Adipose tissue (tissue), 3 donors: ENCODE measurements around the gene PNPLA7. TPM values are rescaled to one million over a fixed set of nuclear protein-coding genes. Genes with fewer than 3 reads are reported as not detected.

Experiments
- H3K27ac ChIP-seq: one replicate; pipeline ENCODE4 v1.5.1; 2013; ENCODE audit warnings: low read depth, low read length
- WGBS, 3 donors: extraction: QIAGEN DNeasy Blood & Tissue Kit; methylation state at CpG; one replicate each; pipeline ENCODE4 v1.1.7; 2013; 5-methylcytosine and 5-hydroxymethylcytosine counted together
- polyA plus RNA-seq, 3 donors: library from polyadenylated mRNA; stranded (reverse); fragments of 200-250 nt; gene quantifications; one replicate each; pipeline ENCODE4 v1.2.3, GENCODE V29; 2013
- donor health status: healthy with polysubstance abuse.
- donor health status: Bipolar disorder and iron deficiency.
- donor health status: healthy.

The PNPLA7 gene
- polyA plus RNA-seq, 3 donors = 6.8 to 23.4 (median 22.3) TPM

DNA sequence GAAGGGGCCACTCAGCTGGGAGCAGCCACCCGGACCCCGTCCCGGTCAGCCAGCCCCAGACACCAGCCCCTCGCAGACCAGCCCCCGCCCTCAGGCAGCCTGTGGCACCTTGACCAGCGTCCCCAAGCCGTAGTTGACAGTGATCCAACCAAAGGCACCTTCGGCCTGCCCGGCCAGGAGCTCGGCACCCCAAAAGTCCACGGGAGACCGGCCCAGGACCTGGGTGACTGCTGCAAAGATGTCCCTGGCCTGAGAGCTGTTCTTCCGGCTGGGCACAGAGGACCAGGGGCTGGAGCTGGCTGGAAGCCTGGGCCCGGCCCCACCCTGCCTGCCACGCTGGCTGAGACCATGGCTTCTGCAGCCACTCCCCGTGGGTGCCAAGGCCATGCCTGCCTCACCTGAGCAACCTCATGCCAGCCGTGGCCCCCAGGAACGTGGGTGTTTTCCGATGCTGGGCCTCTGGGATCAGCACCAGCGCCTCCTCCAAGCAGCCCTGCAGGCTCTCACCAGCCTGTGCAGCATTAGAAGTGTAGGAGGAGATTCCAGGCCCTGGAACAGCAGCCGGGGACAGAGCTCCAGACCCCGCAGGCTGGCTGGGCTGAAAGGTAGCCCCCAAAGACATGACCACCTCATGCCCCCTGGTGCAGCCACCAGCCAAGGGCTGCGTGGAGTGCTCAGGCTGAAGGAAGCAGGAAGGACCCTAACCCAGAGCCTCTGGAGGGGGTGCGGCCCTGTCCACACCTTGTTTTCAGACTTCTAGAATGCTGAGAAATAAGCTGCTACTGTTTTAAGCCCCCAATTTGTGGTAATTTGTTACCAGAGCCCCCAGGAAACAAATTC is 113.2 kb downstream of the PNPLA7 start:
- 78 to 84% (median 82%) methylated on average over 24 of the region's 24 CpGs for WGBS, 3 donors
- H3K27ac ChIP-seq = no peak overlapping the region

GRCh38 chr9:137435980-137436760 is 114.0 kb downstream of the PNPLA7 start:
- WGBS, 3 donors = 52 to 78% (median 68%) methylated on average over 36 to 42 of the region's 42 CpGs

GRCh38 chr9:137435381-137435891 is 114.8 kb downstream of the PNPLA7 start:
- H3K27ac ChIP-seq = no peak overlapping the region
- 74 to 86% (median 80%) methylated on average over 20 of the region's 20 CpGs for WGBS, 3 donors

More at GRCh38 chr9:137435980-137436760, 114.0 kb downstream of the PNPLA7 start:
- H3K27ac ChIP-seq = no peak overlapping the region

DNA sequence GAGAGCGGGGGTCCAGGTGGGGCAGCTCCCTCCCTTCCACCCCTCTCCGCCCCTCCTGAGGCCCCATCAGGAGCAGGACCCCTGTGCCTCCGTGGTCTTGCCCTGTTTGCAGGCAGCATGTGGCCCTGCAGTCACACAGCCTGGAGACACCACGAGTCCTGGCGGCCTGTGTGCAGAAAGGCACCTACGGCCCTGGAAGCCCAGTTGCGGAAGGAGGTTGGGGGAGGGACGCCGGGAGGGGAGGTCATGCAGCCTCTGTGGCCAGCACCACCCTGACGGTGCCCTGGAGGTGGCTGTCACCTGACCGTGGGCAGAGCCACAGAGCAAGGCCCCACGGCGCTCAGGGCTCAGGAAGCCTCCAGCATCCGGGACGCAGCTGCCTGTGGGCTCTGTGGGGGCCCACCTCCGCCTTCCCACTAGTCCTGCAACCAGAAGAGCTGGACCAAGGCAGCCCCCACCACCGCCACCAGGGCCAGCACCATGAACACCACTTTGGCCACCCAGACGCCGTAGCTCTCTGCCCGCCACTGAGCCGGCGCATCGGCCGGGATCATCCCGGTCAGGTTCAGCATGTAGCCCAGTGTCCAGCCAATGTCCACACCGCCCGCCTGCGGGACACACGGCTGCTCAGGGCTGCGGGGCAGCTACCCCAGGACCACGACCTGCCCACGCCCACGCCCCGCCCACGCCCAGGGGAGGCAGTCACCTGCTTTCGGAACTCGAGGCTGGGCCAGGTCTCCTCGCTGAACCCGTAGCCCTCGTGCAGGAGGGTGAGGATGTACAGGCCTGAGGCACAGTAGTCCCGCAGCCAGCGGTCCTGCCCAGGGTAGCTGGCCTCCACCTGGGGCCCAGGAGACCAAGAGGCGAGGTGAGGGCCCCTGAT is 115.5 kb downstream of the PNPLA7 start:
- no peak overlapping the region for H3K27ac ChIP-seq
- WGBS, 3 donors = 77 to 92% (median 83%) methylated on average over 42 to 43 of the region's 43 CpGs

DNA sequence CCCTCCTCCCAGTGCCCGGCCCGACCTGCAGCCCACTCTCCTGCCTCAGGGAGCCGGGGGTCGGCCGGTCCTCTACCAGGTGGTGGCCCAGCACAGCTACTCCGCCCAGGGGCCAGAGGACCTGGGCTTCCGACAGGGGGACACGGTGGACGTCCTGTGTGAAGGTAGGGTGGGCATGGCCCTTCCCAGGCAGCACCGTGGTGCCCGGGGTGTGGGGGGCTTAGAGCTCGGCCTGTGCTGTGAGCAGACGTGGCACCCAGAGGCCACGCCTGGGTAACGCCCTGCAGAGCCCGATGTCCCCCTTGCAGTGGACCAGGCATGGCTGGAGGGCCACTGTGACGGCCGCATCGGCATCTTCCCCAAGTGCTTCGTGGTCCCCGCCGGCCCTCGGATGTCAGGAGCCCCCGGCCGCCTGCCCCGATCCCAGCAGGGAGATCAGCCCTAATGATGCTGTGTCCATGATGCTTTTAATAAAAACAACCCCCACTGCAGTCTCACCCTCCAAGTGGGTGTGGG is 116.2 kb downstream of the PNPLA7 start:
- 89 to 90% (median 89%) methylated on average over 22 to 26 of the region's 26 CpGs for WGBS, 3 donors

GRCh38 chr9:137433349-137433915 is 116.8 kb downstream of the PNPLA7 start:
- WGBS, 3 donors = 82 to 96% (median 83%) methylated on average over 17 to 19 of the region's 19 CpGs
- H3K27ac ChIP-seq = no peak overlapping the region

More for the DNA sequence above, 116.2 kb downstream of the PNPLA7 start:
- no peak overlapping the region for H3K27ac ChIP-seq

DNA sequence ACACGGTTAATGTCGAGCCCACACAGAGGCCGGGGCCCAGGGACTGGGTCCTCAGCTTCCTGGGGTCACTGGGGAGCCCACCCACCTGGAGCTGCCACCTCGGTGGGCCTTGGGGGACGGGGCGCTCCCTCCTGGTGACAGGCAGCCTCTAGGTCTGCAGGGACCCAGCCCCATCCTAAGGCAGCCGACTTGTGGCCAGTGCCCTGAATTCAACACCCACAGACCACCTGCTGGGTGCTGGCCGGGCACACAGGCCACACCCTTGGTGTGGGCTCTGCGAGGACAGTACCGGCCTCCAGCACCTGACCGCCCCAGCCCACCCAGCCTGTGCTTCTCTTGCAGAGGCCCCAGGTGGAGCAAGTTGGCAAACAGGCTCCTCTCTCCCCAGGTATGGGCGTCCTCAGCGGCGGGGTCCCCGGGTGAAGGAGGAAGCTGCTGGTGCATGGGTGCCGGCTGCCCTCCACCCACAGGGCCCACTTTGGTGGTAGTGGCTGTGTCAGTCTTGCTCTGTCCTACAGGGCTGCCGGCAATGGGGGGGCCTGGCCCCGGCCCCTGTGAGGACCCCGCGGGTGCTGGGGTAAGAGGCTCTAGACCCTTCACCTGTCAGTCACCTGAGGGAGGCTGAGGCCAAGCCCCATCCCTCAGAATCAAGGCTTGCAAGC is 117.4 kb downstream of the PNPLA7 start:
- H3K27ac ChIP-seq = no peak overlapping the region
- WGBS, 3 donors = 94 to 95% (median 94%) methylated on average over 16 to 20 of the region's 20 CpGs

DNA sequence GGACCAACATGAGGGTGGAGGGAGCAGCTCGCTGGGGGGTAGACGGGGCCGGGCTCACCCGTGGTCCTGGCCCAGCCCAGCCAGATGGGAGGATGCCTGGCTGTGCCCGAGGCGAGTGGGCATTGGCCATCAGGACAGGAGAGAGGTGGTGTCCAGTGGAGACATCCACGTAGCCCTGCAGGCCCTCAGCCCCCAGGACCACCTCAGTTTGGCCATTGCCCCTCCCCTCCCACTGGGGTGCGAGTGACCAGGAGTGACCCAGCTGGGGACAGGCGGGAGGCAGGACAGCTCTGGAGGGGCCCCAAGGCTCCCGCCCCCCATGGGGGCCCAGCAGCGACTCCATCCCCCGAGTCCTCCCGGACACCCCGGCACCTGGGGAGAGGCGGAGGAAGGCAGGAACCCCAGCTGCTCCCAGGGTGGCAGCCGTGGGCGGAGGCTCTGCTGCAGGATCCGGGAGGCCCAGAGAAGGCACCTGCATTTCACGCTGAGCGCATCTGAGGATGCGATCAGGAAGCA is 118.7 kb downstream of the PNPLA7 start:
- WGBS, 3 donors = 82 to 86% (median 84%) methylated on average over 16 to 21 of the region's 21 CpGs
- no peak overlapping the region for H3K27ac ChIP-seq

GRCh38 chr9:137430723-137431415 is 119.3 kb downstream of the PNPLA7 start:
- WGBS, 3 donors = 79 to 90% (median 90%) methylated on average over 26 to 27 of the region's 27 CpGs
- H3K27ac ChIP-seq = no peak overlapping the region

DNA sequence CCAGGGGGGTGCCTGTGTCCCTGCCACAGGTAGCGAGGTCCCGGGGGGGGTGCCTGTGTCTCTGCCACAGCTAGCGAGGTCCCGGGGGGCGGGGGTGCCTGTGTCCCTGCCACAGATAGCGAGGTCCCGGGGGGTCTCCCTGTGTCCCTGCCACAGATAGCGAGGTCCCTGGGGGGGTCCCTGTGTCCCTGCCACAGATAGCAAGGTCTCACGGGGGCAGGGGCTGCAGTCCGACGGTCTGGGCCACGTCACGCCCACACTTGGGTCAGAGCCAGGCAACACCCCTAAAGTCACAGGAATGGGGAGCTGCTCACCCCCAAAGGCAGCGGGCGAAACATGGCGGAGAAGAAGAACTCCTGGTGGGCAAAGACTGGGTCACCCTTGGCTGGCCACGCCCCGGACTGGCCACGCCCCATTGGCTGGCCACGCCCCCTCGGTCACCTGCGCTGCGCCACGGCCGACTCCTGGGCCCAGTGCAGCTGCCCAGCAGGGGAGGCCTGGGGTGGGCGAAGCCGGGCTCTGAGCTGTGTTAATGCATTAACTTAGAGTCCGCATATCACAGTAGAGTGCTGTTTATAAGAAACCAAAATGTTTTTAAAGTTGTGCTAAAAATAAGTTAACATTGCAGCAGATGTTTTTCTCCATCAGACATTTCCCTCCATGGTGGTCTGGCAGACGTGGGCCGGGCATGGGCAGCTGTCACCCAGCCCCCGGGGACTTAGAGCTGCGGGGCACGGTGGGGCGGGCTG is 120.1 kb downstream of the PNPLA7 start:
- 65 to 71% (median 70%) methylated on average over 33 to 34 of the region's 34 CpGs for WGBS, 3 donors
- H3K27ac ChIP-seq = no peak overlapping the region

DNA sequence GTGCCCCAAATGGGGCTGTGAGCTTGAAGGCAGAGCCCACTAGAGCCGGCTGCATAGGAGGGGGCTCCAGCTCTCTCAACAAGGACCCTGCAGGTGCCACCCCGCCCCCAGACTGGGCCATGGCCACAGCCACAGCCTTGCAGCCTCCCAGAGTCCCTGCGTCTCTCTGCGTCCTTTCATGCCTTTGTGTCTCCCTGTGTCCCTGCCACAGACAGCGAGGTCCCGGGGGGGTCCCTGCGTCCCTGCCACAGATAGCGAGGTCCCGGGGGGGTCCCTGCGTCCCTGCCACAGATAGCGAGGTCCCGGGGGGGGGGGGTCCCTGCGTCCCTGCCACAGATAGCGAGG is 120.7 kb downstream of the PNPLA7 start:
- WGBS, 3 donors = 85 to 90% (median 86%) methylated on average over 11 to 14 of the region's 14 CpGs
- H3K27ac ChIP-seq = no peak overlapping the region

GRCh38 chr9:137428841-137429545 is 121.2 kb downstream of the PNPLA7 start:
- 75 to 82% (median 82%) methylated on average over 27 of the region's 27 CpGs for WGBS, 3 donors

DNA sequence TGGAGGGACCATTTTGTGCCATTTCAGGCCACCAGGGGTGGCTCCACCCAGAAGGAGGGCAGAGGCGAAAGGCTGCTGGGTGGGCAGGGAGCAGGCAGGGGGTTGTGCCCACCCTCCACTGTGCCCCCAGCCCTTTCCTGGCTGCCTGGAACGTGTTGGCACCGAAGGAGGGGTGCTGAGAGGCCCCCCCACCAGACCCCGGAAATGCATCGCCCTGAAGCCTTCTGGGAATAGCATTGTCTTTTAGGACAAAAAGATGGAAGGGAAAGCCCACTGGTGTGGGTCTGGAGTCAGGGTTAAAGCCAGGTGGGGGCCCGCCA is 121.9 kb downstream of the PNPLA7 start:
- WGBS, 3 donors = 63 to 76% (median 75%) methylated on average over 6 of the region's 6 CpGs

More at GRCh38 chr9:137428841-137429545, 121.2 kb downstream of the PNPLA7 start:
- H3K27ac ChIP-seq = no peak overlapping the region

DNA sequence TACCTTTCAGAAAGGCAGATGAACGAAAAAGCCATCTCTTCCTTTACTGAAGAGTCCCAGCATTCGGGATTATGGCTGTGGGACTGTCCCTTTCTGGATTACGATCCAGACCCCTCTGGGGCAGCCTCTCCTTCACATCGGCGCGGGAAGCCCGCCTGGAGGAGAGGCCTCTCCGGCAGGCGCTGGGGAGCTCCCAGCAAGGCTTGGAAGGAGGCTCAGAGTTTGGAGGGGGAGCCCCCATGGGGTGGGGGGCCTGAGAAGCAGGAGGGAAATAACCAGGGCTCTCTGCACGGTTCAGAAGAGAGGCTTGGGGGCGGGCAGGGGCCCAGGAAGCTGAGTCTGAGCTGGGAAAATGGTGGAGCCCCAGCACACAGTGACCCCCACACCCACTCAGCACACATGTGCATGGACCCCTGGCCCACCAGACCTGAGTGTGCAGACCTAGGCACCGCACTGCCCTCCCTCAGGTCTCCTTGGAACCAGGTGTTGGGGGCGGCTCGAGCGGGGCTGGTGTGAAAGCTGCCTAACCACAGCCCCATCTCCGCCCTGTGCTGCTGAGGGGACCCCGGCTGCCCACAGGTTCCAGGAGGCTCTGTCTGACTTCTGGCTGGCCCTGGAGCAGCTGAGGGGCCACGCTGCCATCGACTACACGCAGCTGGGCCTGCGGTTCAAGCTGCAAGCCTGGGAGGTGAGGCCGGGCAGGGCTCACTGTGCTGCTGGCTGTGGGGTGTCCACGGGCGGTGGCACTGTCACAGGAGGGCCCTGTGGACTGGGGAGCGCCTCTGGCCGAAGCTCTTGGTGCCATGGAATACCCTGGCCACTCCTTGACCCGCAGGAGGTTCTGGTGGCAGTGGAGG is 122.5 kb downstream of the PNPLA7 start:
- WGBS, 3 donors = 79 to 89% (median 79%) methylated on average over 25 to 27 of the region's 27 CpGs
- no peak overlapping the region for H3K27ac ChIP-seq

More for the DNA sequence above, 121.9 kb downstream of the PNPLA7 start:
- H3K27ac ChIP-seq = no peak overlapping the region
